H1 (cell line): Measurements from ENCODE around the gene SETD9.

Source experiments
- RXRA ChIP-seq: IDR thresholded peaks from 2 replicates; pipeline ENCODE4 v1.6.1; 2011; ENCODE audit warnings: low read depth, mild to moderate bottlenecking, low read length, moderate library complexity; ENCODE audit not compliant: insufficient read depth
- TF ChIP-seq, protein P1 (sequence below): IDR thresholded peaks from 2 replicates; pipeline ENCODE4 v1.6.1; 2012; ENCODE audit warnings: inconsistent platforms

GRCh38 chr5:56910210-56910965, 992 bp downstream of the SETD9 start:
- TF ChIP-seq RXRA, result no peak
- TF ChIP-seq, protein P1, sequence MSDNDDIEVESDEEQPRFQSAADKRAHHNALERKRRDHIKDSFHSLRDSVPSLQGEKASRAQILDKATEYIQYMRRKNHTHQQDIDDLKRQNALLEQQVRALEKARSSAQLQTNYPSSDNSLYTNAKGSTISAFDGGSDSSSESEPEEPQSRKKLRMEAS, result peak; percentile 37
